ENCODE data around the gene ITIH5. TPM values are rescaled to one million over a fixed set of nuclear protein-coding genes. Genes with fewer than 3 reads are reported as not detected.

The ITIH5 gene
- total RNA-seq, 1 experiment from 2014 or later: not detected

DNA sequence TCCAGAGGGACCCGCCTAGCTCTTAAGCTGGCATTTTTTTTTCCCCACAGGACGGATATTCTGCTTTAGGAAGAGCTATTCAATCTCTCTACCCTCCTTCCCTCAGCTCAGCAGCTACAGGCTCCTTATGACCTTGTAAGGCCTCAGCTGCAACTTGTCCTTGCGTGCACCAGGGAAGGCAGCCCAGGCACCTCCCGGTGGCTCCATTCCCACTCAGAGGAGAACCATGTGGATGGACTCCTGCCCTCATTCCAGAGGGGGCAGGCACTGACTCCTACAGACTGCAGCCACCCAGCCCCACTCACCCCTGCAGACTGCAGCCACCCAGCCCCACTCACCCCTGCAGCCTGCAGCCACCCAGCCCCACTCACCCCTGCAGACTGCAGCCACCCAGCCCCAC, 73.7 kb downstream of the ITIH5 start:
- intact Hi-C loops (cut with micrococcal nuclease): no loop called here
- CTCF ChIA-PET: interaction anchor here (0.5 kb wide), 1 partner anchor 55 kb away, joined by 3 read pairs; no protein-coding TSS in a partner anchor
- no peak overlapping the region for H3K27ac Mint-ChIP-seq (ENCODE audit: low read depth, unreplicated experiment)
- DNase-seq (ENCODE audit: unreplicated experiment): no peak
- no TSS peak for BruUV-seq (replicated peaks)
- no peaks in the 10 kb centered on the region for H3K4me1 Mint-ChIP-seq (ENCODE audit: insufficient read depth, unreplicated experiment)
- no peaks in the 10 kb centered on the region for H3K9me3 Mint-ChIP-seq (ENCODE audit: unreplicated experiment)
- no peak for TF ChIP-seq CTCF (IDR thresholded peaks at IDR 0.05; ENCODE audit: unreplicated experiment)
- H3K27me3 Mint-ChIP-seq (ENCODE audit: insufficient read depth, unreplicated experiment): peaks cover 40% of the 10 kb centered on the region
- no peak overlapping the region for H3K4me3 Mint-ChIP-seq (ENCODE audit: unreplicated experiment)
- POLR2A ChIA-PET: no interaction called here
- no peaks in the 10 kb centered on the region for H3K36me3 Mint-ChIP-seq (ENCODE audit: insufficient read depth, unreplicated experiment)

- CTCF ChIA-PET: interaction anchor here (0.5 to 1.0 kb wide), 2 partner anchors 16 to 55 kb away, joined by 3 read pairs; no protein-coding TSS in a partner anchor
- H3K27me3 Mint-ChIP-seq (ENCODE audit: insufficient read depth, unreplicated experiment): peaks cover 44% of the 10 kb centered on the region
- H3K27ac Mint-ChIP-seq (ENCODE audit: low read depth, unreplicated experiment): no peak overlapping the region
- no TSS peak for BruUV-seq (replicated peaks)
- H3K36me3 Mint-ChIP-seq (ENCODE audit: insufficient read depth, unreplicated experiment): no peaks in the 10 kb centered on the region
- no peak for DNase-seq (ENCODE audit: unreplicated experiment)
- H3K4me1 Mint-ChIP-seq (ENCODE audit: insufficient read depth, unreplicated experiment): no peaks in the 10 kb centered on the region
- no peak overlapping the region for H3K4me3 Mint-ChIP-seq (ENCODE audit: unreplicated experiment)
- intact Hi-C loops (cut with micrococcal nuclease): no loop called here
- TF ChIP-seq CTCF (IDR thresholded peaks at IDR 0.05; ENCODE audit: unreplicated experiment): no peak
- POLR2A ChIA-PET: no interaction called here
- H3K9me3 Mint-ChIP-seq (ENCODE audit: unreplicated experiment): no peaks in the 10 kb centered on the region
Measured at GRCh38 chr10:7592627-7593026, 74.1 kb downstream of the ITIH5 start.

DNA sequence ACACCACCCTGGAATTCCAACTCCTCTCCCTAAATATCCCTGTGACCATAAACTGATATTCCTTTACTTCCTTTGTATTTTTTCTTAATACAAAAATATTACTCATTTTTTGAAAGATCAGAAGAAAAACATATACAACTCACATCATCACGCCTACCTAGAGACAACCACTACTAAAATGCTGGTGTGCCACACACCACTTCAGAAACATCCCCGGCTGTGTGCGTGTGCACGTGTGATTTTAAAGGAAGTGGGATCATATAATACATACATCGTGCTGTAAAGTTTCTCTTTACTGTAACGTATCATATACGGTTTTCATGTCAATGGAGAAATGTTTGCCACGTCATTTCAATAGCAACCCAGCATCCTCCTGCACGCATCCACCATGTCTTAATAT, 76.5 kb downstream of the ITIH5 start:
- Mint-ChIP-seq H3K36me3 (ENCODE audit: insufficient read depth, unreplicated experiment) (no peaks in the 10 kb centered on the region), H3K27me3 (ENCODE audit: insufficient read depth, unreplicated experiment) (peaks cover 65% of the 10 kb centered on the region), H3K4me3 (ENCODE audit: unreplicated experiment) (no peak overlapping the region), H3K9me3 (ENCODE audit: unreplicated experiment) (no peaks in the 10 kb centered on the region), H3K27ac (ENCODE audit: low read depth, unreplicated experiment) (no peak overlapping the region), H3K4me1 (ENCODE audit: insufficient read depth, unreplicated experiment) (no peaks in the 10 kb centered on the region)
- no peak for TF ChIP-seq CTCF (IDR thresholded peaks at IDR 0.05; ENCODE audit: unreplicated experiment)
- ChIA-PET POLR2A (interaction anchor here (0.6 kb wide), 1 partner anchor 1636 kb away, joined by 4 read pairs; no protein-coding TSS in a partner anchor), CTCF (interaction anchor here (0.7 kb wide), 1 partner anchor 1451 kb away, joined by 3 read pairs; no protein-coding TSS in a partner anchor)
- BruUV-seq (replicated peaks): no TSS peak
- intact Hi-C loops (cut with micrococcal nuclease): no loop called here
- no peak for DNase-seq (ENCODE audit: unreplicated experiment)

DNA sequence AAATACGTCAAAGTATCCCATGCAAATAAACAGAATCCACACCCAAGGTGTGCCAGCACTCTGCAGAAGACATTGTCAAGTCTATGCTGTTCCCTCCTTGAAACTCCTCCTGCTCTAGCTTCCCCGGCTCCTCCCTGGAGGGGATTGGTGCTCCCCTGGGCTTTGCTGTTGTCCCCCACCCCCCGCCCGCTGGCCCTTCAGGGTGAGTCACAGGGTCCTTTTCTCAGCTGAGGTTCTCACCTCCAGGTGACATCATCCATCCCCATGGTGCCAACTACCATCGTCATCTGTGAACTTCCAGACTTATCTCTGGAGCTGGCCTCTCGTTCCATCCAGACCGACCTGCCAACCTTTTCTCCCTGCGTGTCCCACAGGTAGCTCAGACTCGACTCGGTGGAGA, 77.0 kb downstream of the ITIH5 start:
- ChIA-PET CTCF (interaction anchor here (0.7 kb wide), 1 partner anchor 1450 kb away, joined by 3 read pairs; no protein-coding TSS in a partner anchor), POLR2A (interaction anchor here (0.6 kb wide), 1 partner anchor 1636 kb away, joined by 4 read pairs; no protein-coding TSS in a partner anchor)
- intact Hi-C loops (cut with micrococcal nuclease): no loop called here
- no peak for DNase-seq (ENCODE audit: unreplicated experiment)
- Mint-ChIP-seq H3K4me3 (ENCODE audit: unreplicated experiment) (no peak overlapping the region), H3K27me3 (ENCODE audit: insufficient read depth, unreplicated experiment) (peaks cover 70% of the 10 kb centered on the region), H3K36me3 (ENCODE audit: insufficient read depth, unreplicated experiment) (no peaks in the 10 kb centered on the region), H3K27ac (ENCODE audit: low read depth, unreplicated experiment) (no peak overlapping the region), H3K4me1 (ENCODE audit: insufficient read depth, unreplicated experiment) (no peaks in the 10 kb centered on the region), H3K9me3 (ENCODE audit: unreplicated experiment) (no peaks in the 10 kb centered on the region)
- BruUV-seq (replicated peaks): no TSS peak
- no peak for TF ChIP-seq CTCF (IDR thresholded peaks at IDR 0.05; ENCODE audit: unreplicated experiment)
